ENCODE data around the gene TCEAL3.
"Not testable (repeated sequence)": the region's sequence is repeated elsewhere in the genome, so short reads cannot be mapped to it uniquely, and the experiment has no call there.

Gene TCEAL3

GRCh38 chrX:103626855-103627254, 19.1 kb downstream of the TCEAL3 start:
- DNase-seq (ENCODE audit: low read depth) = no peak

- DNase-seq (ENCODE audit: low read depth) = no peak
Measured at GRCh38 chrX:103628386-103629317, 20.9 kb downstream of the TCEAL3 start, which contains the start of gene TCEAL1. TCEAL1 (plus strand) TSS chrX:103628975; CDS start chrX:103629917, 942 bp downstream.

- DNase-seq (ENCODE audit: low read depth) = no peak
Measured at GRCh38 chrX:103629318-103630170, 21.8 kb downstream of the TCEAL3 start.

- no peak for DNase-seq (ENCODE audit: low read depth)
Measured at GRCh38 chrX:103630171-103630511, 22.4 kb downstream of the TCEAL3 start.

GRCh38 chrX:103631145-103631544, 23.4 kb downstream of the TCEAL3 start:
- DNase-seq (ENCODE audit: low read depth) = no peak

GRCh38 chrX:103635436-103635835, 27.7 kb downstream of the TCEAL3 start:
- DNase-seq (ENCODE audit: low read depth) = no peak

- DNase-seq (ENCODE audit: low read depth) = no peak
Measured at GRCh38 chrX:103637604-103638338, 30.0 kb downstream of the TCEAL3 start.

GRCh38 chrX:103638479-103639346, 30.9 kb downstream of the TCEAL3 start:
- not testable (repeated sequence) for DNase-seq (ENCODE audit: low read depth)

GRCh38 chrX:103640401-103641155, 32.8 kb downstream of the TCEAL3 start:
- DNase-seq (ENCODE audit: low read depth) = no peak

- no peak for DNase-seq (ENCODE audit: low read depth)
Measured at GRCh38 chrX:103644125-103644524, 36.4 kb downstream of the TCEAL3 start.

- no peak for DNase-seq (ENCODE audit: low read depth)
Measured at GRCh38 chrX:103647630-103648029, 39.9 kb downstream of the TCEAL3 start.

- no peak for DNase-seq (ENCODE audit: low read depth)
Measured at GRCh38 chrX:103651151-103651773, 43.5 kb downstream of the TCEAL3 start.

GRCh38 chrX:103655230-103656000, 47.7 kb downstream of the TCEAL3 start:
- DNase-seq (ENCODE audit: low read depth) = not testable (repeated sequence)

GRCh38 chrX:103656617-103657016, 48.9 kb downstream of the TCEAL3 start:
- DNase-seq (ENCODE audit: low read depth) = no peak

- DNase-seq (ENCODE audit: low read depth) = not testable (repeated sequence)
Measured at GRCh38 chrX:103657066-103657465, 49.3 kb downstream of the TCEAL3 start.

GRCh38 chrX:103658681-103659433, 51.1 kb downstream of the TCEAL3 start:
- no peak for DNase-seq (ENCODE audit: low read depth)

GRCh38 chrX:103659460-103659859, 51.7 kb downstream of the TCEAL3 start:
- DNase-seq (ENCODE audit: low read depth) = not testable (repeated sequence)

Measured in activated gamma-delta T cell treated with anti-CD3 and anti-CD28 coated beads, Interleukin-2, amount 50 U/mL, for 16 hours (primary cell).